CD4-positive, alpha-beta T cell treated with Interferon gamma for 1 hour (primary cell): ENCODE data around the gene CSMD2.

Source experiments
- DNase-seq: peaks from one replicate; pipeline ENCODE4 v3.0.0-alpha.2; 2020

The CSMD2 gene

DNA sequence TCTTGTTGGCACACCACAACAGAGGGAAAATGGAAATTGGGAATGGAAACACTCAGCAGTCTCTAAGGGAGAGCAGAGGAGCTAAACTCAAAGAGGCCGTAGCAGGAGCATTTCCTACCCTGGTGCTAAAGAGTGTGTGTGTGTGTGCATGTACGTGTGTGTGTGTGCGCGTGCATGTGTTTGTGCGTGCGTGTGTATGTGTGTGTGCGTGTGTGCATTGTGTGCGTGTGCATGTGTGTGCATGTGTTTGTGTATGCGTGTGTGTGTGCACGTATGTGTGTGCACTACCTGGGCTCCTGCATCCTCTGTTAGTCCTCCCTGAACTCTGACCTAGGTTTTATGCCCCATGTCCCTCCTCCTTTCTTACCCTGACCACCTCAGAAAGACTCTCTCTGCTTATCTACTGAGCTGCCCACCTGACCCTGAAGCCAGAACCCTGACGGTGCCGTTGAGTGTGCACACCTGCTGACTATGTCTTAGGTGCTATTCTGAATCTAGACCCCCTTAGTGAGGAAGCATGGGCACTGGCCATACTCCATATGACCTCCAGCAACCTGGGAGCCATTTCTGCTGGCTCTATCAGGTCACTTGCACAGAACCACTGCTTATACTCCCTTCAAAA lies 458.3 kb downstream of the CSMD2 start:
- no peak for DNase-seq

- no peak for DNase-seq
Observed at GRCh38 chr1:33703464-33703863, 461.6 kb downstream of the CSMD2 start.

GRCh38 chr1:33698361-33699035 lies 466.5 kb downstream of the CSMD2 start:
- no peak for DNase-seq

DNA sequence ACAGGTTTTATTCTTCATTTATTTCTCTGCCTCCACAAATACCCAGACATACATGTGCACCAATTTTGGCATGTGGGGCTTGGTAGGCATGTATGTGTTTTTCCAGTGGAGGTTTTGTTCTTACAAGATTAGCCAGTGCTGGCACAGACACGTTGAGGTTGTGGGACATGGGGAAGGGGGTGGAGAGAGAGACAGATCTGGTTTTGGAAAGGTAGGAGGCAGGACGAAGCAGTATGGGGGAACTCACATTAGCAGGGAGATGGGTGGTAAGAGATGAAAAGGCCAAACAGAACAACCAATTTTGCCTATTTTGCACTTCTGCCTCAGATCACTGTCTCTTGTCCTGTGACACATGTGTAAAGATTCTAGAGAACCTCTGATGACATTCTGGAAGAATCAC lies 467.2 kb downstream of the CSMD2 start:
- DNase-seq = no peak

- DNase-seq = no peak
Observed at GRCh38 chr1:33696962-33697361, 468.1 kb downstream of the CSMD2 start.

DNA sequence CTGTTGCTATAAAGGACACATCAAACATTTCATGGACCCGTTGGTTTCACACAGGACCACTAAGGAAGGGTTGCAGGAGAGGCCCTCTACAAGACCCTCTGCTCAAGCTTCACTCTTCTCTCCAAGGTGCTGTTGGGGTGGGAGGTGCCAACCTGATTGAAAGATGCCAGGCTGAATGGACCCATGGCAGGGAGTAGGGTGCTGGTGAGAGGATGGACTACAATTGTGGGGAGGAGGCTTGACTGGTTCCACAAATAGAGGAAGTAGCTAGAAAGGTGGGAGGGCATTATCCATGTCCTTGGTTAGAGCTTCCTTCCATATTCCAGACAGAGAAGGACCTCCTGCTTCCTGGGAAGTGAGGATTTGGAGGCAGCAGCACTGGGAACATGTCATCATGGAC lies 468.7 kb downstream of the CSMD2 start:
- no peak for DNase-seq

GRCh38 chr1:33692206-33693188 lies 472.5 kb downstream of the CSMD2 start:
- no peak for DNase-seq

- no peak for DNase-seq
Observed at GRCh38 chr1:33687000-33687399, 478.0 kb downstream of the CSMD2 start.

- DNase-seq = no peak
Observed at GRCh38 chr1:33686551-33686950, 478.5 kb downstream of the CSMD2 start.

GRCh38 chr1:33685256-33685655 lies 479.8 kb downstream of the CSMD2 start:
- DNase-seq = no peak

GRCh38 chr1:33684396-33685179 lies 480.4 kb downstream of the CSMD2 start:
- DNase-seq = no peak

DNA sequence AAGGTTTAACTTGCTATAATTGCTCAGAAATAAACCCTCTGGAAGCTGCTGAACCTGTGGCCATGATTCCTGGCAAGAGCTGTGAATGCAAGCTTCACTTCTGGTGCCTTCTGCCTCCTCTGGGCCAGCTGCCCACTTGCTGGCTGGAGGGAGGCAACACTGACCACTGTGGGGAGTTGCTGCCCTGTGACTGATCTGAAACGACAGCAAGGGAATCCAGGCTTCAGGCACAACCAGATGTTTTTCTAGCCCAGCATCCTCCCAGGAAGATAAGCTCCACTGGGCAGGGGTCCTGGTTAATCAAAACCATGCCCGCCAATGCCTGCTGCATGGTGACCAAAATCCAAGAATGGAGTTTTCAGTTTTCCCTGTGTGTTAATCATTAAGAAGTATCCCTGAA lies 481.1 kb downstream of the CSMD2 start:
- DNase-seq = no peak

DNA sequence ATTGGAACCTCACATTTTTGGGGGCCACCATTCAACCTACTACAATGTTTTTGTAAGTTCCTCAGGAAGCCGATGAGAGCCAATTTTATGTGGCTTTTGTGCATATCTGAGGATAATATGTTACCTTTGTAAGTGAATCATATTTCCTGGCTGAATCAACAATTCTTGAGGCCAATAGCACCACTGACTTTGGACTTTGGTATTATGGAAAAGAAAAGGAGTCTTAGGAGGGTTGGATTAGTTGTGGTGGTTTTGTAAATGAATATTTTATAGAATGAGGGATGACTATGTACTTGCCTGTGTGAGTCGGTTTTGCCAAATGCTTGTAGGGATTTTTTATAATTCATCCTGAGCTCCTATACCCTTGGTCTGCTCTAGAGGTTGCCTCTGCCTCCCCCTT lies 482.7 kb downstream of the CSMD2 start:
- no peak for DNase-seq

DNA sequence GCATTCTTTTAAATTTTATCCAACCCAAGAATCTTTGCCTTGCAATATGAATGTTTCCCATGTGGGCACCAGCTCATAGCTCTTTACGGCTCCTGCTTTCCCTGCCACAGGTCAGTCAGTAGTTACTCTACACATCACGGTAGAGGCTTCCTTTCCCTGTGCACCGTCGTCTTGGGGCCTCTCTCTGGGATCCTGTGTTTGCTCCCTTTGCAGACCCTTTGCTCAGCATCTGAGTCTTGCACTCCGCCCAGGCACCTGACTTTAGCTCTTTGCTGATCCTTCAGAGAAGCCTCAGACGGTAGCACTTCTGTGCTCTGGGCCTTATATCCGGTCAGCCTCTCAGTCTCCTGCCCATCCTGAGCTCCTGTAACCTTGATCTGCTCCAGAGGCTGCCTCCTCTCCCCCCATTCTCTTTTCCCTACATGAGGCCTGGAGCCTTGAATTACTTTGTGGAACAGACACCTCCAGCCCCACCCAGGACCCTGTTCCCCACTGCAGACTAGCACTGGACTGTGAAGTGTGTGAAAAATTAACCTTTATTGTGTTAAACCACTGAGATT lies 484.7 kb downstream of the CSMD2 start:
- DNase-seq = no peak

DNA sequence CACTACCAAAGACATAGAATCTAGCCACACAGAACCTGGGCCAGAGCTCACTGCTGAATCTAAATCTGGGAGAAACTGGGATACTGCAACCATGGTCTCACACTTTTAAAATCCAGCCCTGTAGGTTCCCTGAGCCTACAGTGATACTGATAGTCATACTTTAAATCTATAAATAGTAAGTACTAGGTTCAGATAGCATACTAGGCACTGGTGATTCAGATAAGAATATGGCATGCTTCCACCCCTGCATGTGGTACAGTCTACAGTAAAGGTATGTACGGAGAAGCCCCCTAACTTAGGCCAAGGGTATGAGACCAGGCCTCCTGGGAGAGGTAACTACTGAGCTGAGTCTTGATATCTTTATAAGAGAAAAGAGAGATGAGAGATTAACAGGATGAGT lies 494.5 kb downstream of the CSMD2 start:
- no peak for DNase-seq

GRCh38 chr1:33668695-33669094 lies 496.3 kb downstream of the CSMD2 start:
- DNase-seq = no peak

DNA sequence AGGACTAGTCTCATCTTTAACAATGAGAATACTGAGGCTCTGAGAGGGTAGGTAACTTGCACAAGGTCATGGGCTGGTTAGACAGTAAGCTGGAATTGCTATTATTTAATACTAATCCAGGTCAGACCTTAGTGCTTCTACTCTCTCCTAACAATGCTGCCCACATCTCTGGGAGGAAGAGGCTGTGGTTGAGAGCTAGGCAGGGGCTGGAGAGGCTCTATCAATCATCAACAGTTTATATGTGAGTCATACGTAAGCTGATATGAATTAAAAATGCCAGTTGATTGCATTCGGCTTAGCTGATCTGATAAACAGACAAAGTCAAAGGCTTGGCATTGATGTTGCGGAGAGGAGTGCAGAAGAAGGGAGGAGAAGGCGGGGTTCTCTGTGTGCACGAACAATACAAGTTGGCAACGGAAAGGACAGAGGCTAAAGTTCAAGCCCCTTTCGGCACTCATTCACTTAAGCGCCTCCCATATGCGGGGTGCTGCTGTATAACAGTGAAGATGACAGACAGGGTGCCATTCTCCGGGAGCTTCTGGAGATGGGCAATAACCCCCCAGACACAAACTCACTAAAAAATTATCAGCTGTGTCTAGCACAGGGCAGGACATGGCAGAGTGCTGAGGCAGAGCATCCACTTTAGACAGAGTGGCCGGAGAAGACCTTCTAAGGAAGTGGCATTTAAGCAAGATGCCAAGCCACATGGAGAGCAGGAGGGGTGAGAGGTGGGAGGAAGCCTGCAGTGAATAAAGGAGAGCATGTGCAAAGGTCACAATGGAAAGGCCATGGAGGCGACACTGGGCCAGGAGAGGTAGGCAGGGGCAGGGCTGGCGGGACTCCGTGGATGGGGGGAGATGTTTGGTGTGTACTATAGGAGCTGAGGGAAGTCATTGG lies 497.4 kb downstream of the CSMD2 start:
- DNase-seq = no peak

DNA sequence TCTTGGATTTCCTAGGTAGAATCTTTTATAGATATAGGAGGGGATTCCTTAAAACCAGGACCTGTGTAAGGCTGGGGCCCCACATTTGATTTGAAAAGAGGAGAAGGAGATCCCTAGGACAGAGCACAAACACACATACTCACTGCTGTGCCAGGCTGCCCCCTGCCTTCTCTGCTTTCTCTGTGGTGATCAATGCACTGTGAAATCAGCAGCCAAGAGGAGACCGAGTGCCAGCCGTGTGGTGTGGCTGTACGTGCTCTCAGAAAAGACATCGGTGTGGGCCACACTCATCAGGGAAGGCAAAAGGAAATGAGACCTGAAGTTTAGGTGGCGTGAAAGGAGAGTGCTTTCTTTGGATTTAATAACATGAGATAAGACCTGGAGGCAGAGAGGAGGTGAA lies 498.4 kb downstream of the CSMD2 start:
- DNase-seq = no peak

DNA sequence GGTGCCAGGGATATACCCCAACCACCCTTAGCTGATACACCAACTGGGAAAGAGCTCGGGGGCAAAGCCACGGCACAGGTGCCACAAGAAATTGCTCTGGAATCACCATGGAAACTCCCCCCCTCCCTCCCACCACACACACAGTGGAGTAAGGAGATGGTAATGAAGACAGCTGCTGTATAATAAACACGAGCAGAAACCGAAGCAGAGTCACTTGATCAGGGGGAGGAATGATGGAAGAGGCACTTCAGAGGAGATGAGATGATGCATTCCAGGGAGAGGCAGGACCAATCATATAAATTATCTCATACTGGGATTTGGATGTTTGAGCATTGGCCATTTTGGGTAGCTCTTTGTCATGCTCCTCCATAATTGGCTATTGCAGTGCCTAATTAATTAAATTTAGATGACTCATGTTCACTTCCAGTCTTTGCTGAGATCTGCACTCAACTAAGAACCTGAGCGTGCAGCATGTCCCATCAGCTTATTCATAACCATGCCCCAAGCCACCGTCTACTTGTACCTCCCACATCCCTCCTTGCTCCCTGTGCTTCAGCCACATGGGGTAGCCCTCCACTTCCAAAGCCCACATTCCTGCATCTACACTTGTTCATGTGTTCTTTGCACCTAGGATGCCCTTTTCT lies 503.1 kb downstream of the CSMD2 start:
- no peak for DNase-seq

- no peak for DNase-seq
Observed at GRCh38 chr1:33660956-33661355, 504.1 kb downstream of the CSMD2 start.

DNA sequence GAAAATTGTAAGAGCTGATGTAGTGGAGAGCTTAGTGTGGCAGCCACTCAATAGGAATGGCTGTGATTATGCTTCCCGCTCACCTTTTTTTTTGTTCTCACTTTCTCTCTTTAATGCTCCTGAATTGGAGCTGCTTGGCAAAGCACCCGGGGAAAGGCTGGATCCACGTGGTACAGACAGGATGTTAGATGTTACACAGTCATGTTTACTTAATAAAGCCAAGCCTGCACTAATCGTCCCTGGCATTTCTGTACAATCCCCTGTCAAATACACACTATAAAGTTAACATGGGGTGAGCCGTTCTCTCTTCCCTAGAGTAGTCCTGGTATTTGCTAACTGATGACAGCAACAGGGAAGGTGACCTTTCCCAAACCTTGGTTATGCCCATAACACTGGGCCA lies 504.8 kb downstream of the CSMD2 start:
- no peak for DNase-seq
